Measurements from ENCODE around the gene RRM2. TPM values are rescaled to one million over a fixed set of nuclear protein-coding genes. Genes with fewer than 3 reads are reported as not detected.

Gene RRM2
- total RNA-seq, 6 donors from 2014 or later: 2.1 to 12.9 (median 3.2) TPM

GRCh38 chr2:10079870-10080535 is 42.5 kb upstream of the RRM2 start, which contains the start of gene CYS1:
CYS1 (minus strand) TSS chr2:10080411; CDS start chr2:10080223, 188 bp downstream.
- H3K27ac ChIP-seq: peak within 1 kb of the TSS in 3 of 4 donors; percentile 30 to 84 (median 64)
- TF ChIP-seq EP300 (IDR thresholded peaks at IDR 0.05) (no peak), POLR2A (IDR thresholded peaks at IDR 0.05) (no peak), CTCF (IDR thresholded peaks at IDR 0.05) (peak; percentile 26 to 72 (median 45)), POLR2AphosphoS5 (IDR thresholded peaks at IDR 0.05) (no peak)
- peak in 1 of 2 donors; percentile 88 for DNase-seq
- H3K36me3 ChIP-seq: no peaks in the 10 kb centered on the region
- H3K9me3 ChIP-seq: no peaks in the 10 kb centered on the region
- peak within 1 kb of the TSS; percentile 15 to 57 (median 52) for H3K4me3 ChIP-seq
- peaks cover 0 to 21% (median 10%) of the 10 kb centered on the region in 4 donors for H3K27me3 ChIP-seq
- WGBS, 2 donors: 2% methylated on average over 23 of the region's 98 CpGs; no CpG with 5 or more reads in 1 of the 2 donors
- peaks cover 11 to 24% (median 23%) of the 10 kb centered on the region in 4 donors for H3K4me1 ChIP-seq
- peak in 1 of 2 donors; percentile 74 for ATAC-seq (ENCODE audit: low FRiP score in 2 of 2)

- TF ChIP-seq POLR2A (IDR thresholded peaks at IDR 0.05) (no peak), CTCF (IDR thresholded peaks at IDR 0.05) (no peak), POLR2AphosphoS5 (IDR thresholded peaks at IDR 0.05) (no peak), EP300 (IDR thresholded peaks at IDR 0.05) (no peak)
- Histone ChIP-seq H3K4me3 (peak overlapping the region in 3 of 4 donors; percentile 48 to 57 (median 57)), H3K27me3 (peaks cover 0 to 21% (median 10%) of the 10 kb centered on the region in 4 donors), H3K9me3 (no peaks in the 10 kb centered on the region), H3K4me1 (peaks cover 11 to 24% (median 23%) of the 10 kb centered on the region in 4 donors), H3K36me3 (no peaks in the 10 kb centered on the region), H3K27ac (peak overlapping the region in 1 of 4 donors; percentile 84)
- peak in 1 of 2 donors; percentile 85 for DNase-seq
- peak in 1 of 2 donors; percentile 18 for ATAC-seq (ENCODE audit: low FRiP score in 2 of 2)
- WGBS, 2 donors: 9 to 13% methylated on average over 12 to 45 of the region's 45 CpGs
Measured at GRCh38 chr2:10080536-10081304, 41.8 kb upstream of the RRM2 start.

GRCh38 chr2:10083046-10083445 is 39.5 kb upstream of the RRM2 start:
- Histone ChIP-seq H3K4me3 (no peak overlapping the region), H3K27me3 (peaks cover 0 to 21% (median 10%) of the 10 kb centered on the region in 4 donors), H3K36me3 (no peaks in the 10 kb centered on the region), H3K4me1 (peaks cover 11 to 24% (median 23%) of the 10 kb centered on the region in 4 donors), H3K9me3 (no peaks in the 10 kb centered on the region), H3K27ac (no peak overlapping the region)
- TF ChIP-seq POLR2A (IDR thresholded peaks at IDR 0.05) (no peak), POLR2AphosphoS5 (IDR thresholded peaks at IDR 0.05) (no peak), CTCF (IDR thresholded peaks at IDR 0.05) (no peak), EP300 (IDR thresholded peaks at IDR 0.05) (no peak)
- WGBS, 2 donors: 58 to 62% methylated on average over 5 of the region's 5 CpGs
- DNase-seq (no peak), ATAC-seq (ENCODE audit: low FRiP score in 2 of 2) (no peak)

- TF ChIP-seq CTCF (IDR thresholded peaks at IDR 0.05) (no peak), POLR2AphosphoS5 (IDR thresholded peaks at IDR 0.05) (no peak), POLR2A (IDR thresholded peaks at IDR 0.05) (no peak), EP300 (IDR thresholded peaks at IDR 0.05) (no peak)
- peaks cover 11 to 22% (median 21%) of the 10 kb centered on the region in 4 donors for H3K4me1 ChIP-seq
- no peak overlapping the region for H3K4me3 ChIP-seq
- no peaks in the 10 kb centered on the region for H3K9me3 ChIP-seq
- H3K27ac ChIP-seq: no peak overlapping the region
- DNase-seq: no peak
- 73 to 79% methylated on average over 13 of the region's 13 CpGs for WGBS, 2 donors
- ATAC-seq (ENCODE audit: low FRiP score in 2 of 2): no peak
- no peaks in the 10 kb centered on the region for H3K36me3 ChIP-seq
- peaks cover 0 to 20% (median 10%) of the 10 kb centered on the region in 4 donors for H3K27me3 ChIP-seq
Measured at GRCh38 chr2:10083692-10084211, 38.8 kb upstream of the RRM2 start.

Data from upper lobe of left lung (tissue), 6 donors.